Calu3 (cell line): Measurements from ENCODE around the gene KIAA1958. TPM values are rescaled to one million over a fixed set of nuclear protein-coding genes. Genes with fewer than 3 reads are reported as not detected.

Experiments
- BruUV-seq: library from RNA; stranded (reverse); fragments of 400-500 nt; replicated peaks from 2 replicates; lab custom pipeline; 2021; lab: Mats Ljungman, UMichigan
- CTCF ChIA-PET: fragments of 300-600 bp; sonication (Branson Sonifier 250); formaldehyde crosslinking; loops from one replicate; lab custom pipeline; 2022; ENCODE audit warnings: antibody characterized with exemption; lab: Charles Lee
- DNase-seq: peaks from one replicate; pipeline ENCODE4 v3.0.0; 2022
- H3K27ac Mint-ChIP-seq: one replicate; pipeline ENCODE4 v1.8.0; 2022; ENCODE audit warnings: mixed read lengths; ENCODE audit not compliant: unreplicated experiment
- H3K27me3 Mint-ChIP-seq: one replicate; pipeline ENCODE4 v1.8.0; 2022; ENCODE audit warnings: mixed read lengths; ENCODE audit not compliant: unreplicated experiment
- H3K36me3 Mint-ChIP-seq: one replicate; pipeline ENCODE4 v1.8.0; 2022; ENCODE audit warnings: mild to moderate bottlenecking, moderate library complexity, mixed read lengths; ENCODE audit not compliant: insufficient read depth, unreplicated experiment
- H3K4me1 Mint-ChIP-seq: one replicate; pipeline ENCODE4 v1.8.0; 2022; ENCODE audit warnings: mild to moderate bottlenecking, low read depth, mixed read lengths; ENCODE audit not compliant: unreplicated experiment
- H3K4me3 Mint-ChIP-seq: one replicate; pipeline ENCODE4 v1.8.0; 2022; ENCODE audit warnings: mild to moderate bottlenecking, low read depth, moderate library complexity, mixed read lengths; ENCODE audit not compliant: unreplicated experiment
- H3K9me3 Mint-ChIP-seq: one replicate; pipeline ENCODE4 v1.8.0; 2022; ENCODE audit warnings: low read depth, mixed read lengths; ENCODE audit not compliant: unreplicated experiment
- CTCF ChIP-seq: fragments of 200-600 bp; IDR thresholded peaks from one replicate; pipeline ENCODE4 v1.8.0; 2022; ENCODE audit warnings: antibody characterized with exemption; ENCODE audit not compliant: unreplicated experiment
- intact Hi-C: fragments of 100-400 bp; cut with micrococcal nuclease; formaldehyde crosslinking; loops from one replicate; pipeline ENCODE4 v1.10.0; 2022; ENCODE audit not compliant: unreplicated experiment
- total RNA-seq: library from RNA; stranded (reverse); gene quantifications from 2 replicates; pipeline ENCODE4 v1.2.3, GENCODE V29; 2022

Gene KIAA1958
- total RNA-seq, 1 experiment from 2014 or later: 13.0 TPM

DNA sequence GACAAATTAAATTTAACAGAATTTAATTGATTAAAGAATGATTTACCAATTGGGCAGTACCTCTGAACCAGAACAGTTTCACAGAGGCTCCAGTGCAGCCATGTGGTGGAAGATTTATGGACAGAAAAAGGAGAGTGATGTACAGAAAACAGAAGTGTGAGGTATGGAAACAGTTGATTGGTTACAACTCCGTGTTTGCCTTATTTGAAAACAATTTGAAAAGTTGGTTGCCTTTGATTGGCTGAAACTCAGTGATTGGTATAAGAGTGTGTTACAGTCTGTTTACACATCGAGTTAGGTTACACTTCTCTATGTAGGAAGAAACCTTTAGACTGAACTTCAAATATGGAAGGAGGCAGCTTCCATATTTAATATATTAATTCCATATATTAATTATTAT is 30.1 kb downstream of the KIAA1958 start:
- no peak for DNase-seq
- Mint-ChIP-seq H3K27ac (no peak overlapping the region), H3K4me3 (no peak overlapping the region), H3K27me3 (no peaks in the 10 kb centered on the region), H3K9me3 (no peaks in the 10 kb centered on the region), H3K36me3 (no peaks in the 10 kb centered on the region), H3K4me1 (no peaks in the 10 kb centered on the region)
- intact Hi-C loops: no loop called here
- no TSS peak for BruUV-seq
- no peak for TF ChIP-seq CTCF
- CTCF ChIA-PET: interaction anchor here (0.7 kb wide), 1 partner anchor 885 kb away, joined by 4 read pairs; the partner anchor contains the start of gene DNAJC25

DNA sequence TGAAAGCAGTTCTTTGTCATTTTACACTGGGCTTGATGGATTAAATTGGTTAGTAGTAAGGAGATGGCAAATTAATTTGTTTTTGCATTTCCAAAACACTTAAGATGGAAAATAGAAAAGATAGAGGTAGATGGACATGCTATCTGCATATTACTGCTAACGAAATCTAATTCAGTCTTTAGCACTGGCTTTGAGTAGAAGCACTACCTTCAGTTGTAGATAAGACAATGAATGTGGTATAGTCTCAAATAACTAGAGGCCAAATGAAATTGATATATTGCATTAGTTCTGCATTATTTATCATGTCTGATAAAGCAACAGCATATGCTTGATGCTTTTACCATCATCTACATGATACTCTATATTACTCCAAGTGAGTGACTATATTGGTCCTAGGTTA is 33.4 kb downstream of the KIAA1958 start:
- Mint-ChIP-seq H3K9me3 (peaks cover 3% of the 10 kb centered on the region), H3K4me3 (no peak overlapping the region), H3K27ac (no peak overlapping the region), H3K4me1 (no peaks in the 10 kb centered on the region), H3K36me3 (no peaks in the 10 kb centered on the region), H3K27me3 (no peaks in the 10 kb centered on the region)
- no peak for TF ChIP-seq CTCF
- BruUV-seq: no TSS peak
- CTCF ChIA-PET: interaction anchor here (0.6 kb wide), 1 partner anchor 423 kb away, joined by 6 read pairs; no protein-coding TSS in a partner anchor
- intact Hi-C loops: no loop called here
- no peak for DNase-seq

- H3K9me3 Mint-ChIP-seq: peaks cover 3% of the 10 kb centered on the region
- no peak for DNase-seq
- TF ChIP-seq CTCF: no peak
- CTCF ChIA-PET: interaction anchor here (0.6 kb wide), 1 partner anchor 423 kb away, joined by 6 read pairs; no protein-coding TSS in a partner anchor
- no peaks in the 10 kb centered on the region for H3K36me3 Mint-ChIP-seq
- no peak overlapping the region for H3K27ac Mint-ChIP-seq
- H3K4me3 Mint-ChIP-seq: no peak overlapping the region
- intact Hi-C loops: no loop called here
- no TSS peak for BruUV-seq
- no peaks in the 10 kb centered on the region for H3K27me3 Mint-ChIP-seq
- H3K4me1 Mint-ChIP-seq: no peaks in the 10 kb centered on the region
Observed at GRCh38 chr9:112520656-112521055, 34.0 kb downstream of the KIAA1958 start.

DNA sequence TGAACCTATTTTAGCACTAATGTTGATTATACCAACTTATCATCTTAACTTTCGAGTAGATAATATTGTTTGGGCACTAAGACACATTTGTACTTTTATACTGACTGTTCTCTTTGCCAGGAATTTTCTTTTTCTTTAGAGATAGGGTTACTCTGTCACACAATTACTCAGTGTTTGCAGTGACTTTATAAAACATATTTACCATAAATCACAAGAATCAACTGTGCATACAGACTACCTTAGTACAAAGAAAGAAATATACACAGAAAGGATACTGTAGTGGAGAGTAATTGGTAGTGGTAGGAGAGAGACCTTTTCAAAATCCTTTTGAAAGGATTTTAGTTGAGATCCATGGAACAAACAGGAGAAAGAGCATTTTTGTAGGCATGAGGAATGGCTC is 40.3 kb downstream of the KIAA1958 start:
- no peak overlapping the region for H3K27ac Mint-ChIP-seq
- peaks cover 8% of the 10 kb centered on the region for H3K4me1 Mint-ChIP-seq
- no peak for DNase-seq
- CTCF ChIA-PET: no interaction called here
- no peak overlapping the region for H3K4me3 Mint-ChIP-seq
- BruUV-seq: no TSS peak
- H3K9me3 Mint-ChIP-seq: peaks cover 5% of the 10 kb centered on the region
- no peak for TF ChIP-seq CTCF
- H3K27me3 Mint-ChIP-seq: no peaks in the 10 kb centered on the region
- H3K36me3 Mint-ChIP-seq: peaks cover 4% of the 10 kb centered on the region
- intact Hi-C loops: no loop called here
